Endothelial cell of umbilical vein (primary cell): ENCODE measurements around the gene NPDC1. TPM values are rescaled to one million over a fixed set of nuclear protein-coding genes. Genes with fewer than 3 reads are reported as not detected.

Source experiments
- BruUV-seq: library from RNA; stranded (reverse); fragments of 400-500 nt; replicated peaks from 2 replicates; lab custom pipeline; 2021; lab: Mats Ljungman, UMichigan
- CTCF ChIA-PET: fragments of 300-600, 350-600 bp; sonication (Branson Sonifier 250); formaldehyde crosslinking; loops from one replicate; lab custom pipeline; 2021; ENCODE audit warnings: antibody characterized with exemption, inconsistent platforms; lab: Charles Lee
- POLR2A ChIA-PET: fragments of 300-600, 350-600 bp; sonication (Branson Sonifier 250); formaldehyde crosslinking; loops from one replicate; lab custom pipeline; 2021; ENCODE audit warnings: antibody characterized with exemption, inconsistent platforms; lab: Charles Lee
- DNase-seq: peaks from one replicate; pipeline ENCODE4 v3.0.0-alpha.2; 2011; ENCODE audit warnings: low read depth, low spot score
- FAIRE-seq: peaks from 2 replicates; lab custom pipeline; 2011; peaks lifted over from hg19 to GRCh38; lab: Jason Lieb, UNC
- H2AFZ ChIP-seq: 2 replicates; pipeline ENCODE4 v1.6.0; 2012; ENCODE audit warnings: low read depth, low read length, control low read depth, inconsistent platforms
- H3K27ac ChIP-seq: 2 replicates; pipeline ENCODE4 v1.5.1; 2011; ENCODE audit warnings: low read depth, mild to moderate bottlenecking, control low read depth, low read length, moderate library complexity; ENCODE audit not compliant: insufficient read depth
- H3K27me3 ChIP-seq, 2 experiments: 2 replicates each; pipeline versions ENCODE4 v1.6.0 to v1.6.1; 2011; ENCODE audit warnings: low read length in 2 of 2, mixed read lengths in 1 of 2; ENCODE audit not compliant: control insufficient read depth in 2 of 2, insufficient read depth in 2 of 2
- H3K36me3 ChIP-seq, 2 experiments: 2 replicates in 1 of 2; 3 replicates in 1 of 2; pipeline ENCODE4 v1.5.1; 2011; ENCODE audit warnings: low read length in 2 of 2, mild to moderate bottlenecking in 1 of 2, moderate library complexity in 1 of 2; ENCODE audit not compliant: control insufficient read depth in 2 of 2, insufficient read depth in 2 of 2; ENCODE audit errors: extremely low read depth in 1 of 2
- H3K4me1 ChIP-seq: 3 replicates; pipeline ENCODE4 v1.5.1; 2011; ENCODE audit warnings: mild to moderate bottlenecking, low read length; ENCODE audit not compliant: control insufficient read depth, insufficient read depth; ENCODE audit errors: extremely low read depth
- H3K4me2 ChIP-seq: 2 replicates; pipeline ENCODE4 v1.6.1; 2011; ENCODE audit warnings: low read length, control low read depth, mixed read lengths; ENCODE audit not compliant: insufficient read depth
- H3K4me3 ChIP-seq, 3 experiments: fragments of 200-600 bp in 1 of 3; sonication (generic), shearing (Covaris generic) in 1 of 3; replicated peaks in 1 of 3; 2 replicates each; pipeline ENCODE4 v1.5.1; 2011 to 2016; ENCODE audit warnings: control low read depth in 3 of 3, low read length in 3 of 3, mild to moderate bottlenecking in 2 of 3, inconsistent platforms in 1 of 3, low read depth in 1 of 3, moderate library complexity in 1 of 3; ENCODE audit not compliant: insufficient read depth in 1 of 3
- H3K79me2 ChIP-seq: 2 replicates; pipeline ENCODE4 v1.6.0; 2012; ENCODE audit warnings: low read length, inconsistent platforms; ENCODE audit not compliant: control insufficient read depth, insufficient read depth
- H3K9ac ChIP-seq: replicated peaks from 2 replicates; pipeline ENCODE3; 2011; ENCODE audit warnings: low read length, control low read depth; ENCODE audit not compliant: insufficient read depth; ENCODE audit errors: extremely low read depth
- H3K9me1 ChIP-seq: replicated peaks from 3 replicates; pipeline ENCODE4 v1.6.0; 2011; ENCODE audit warnings: mild to moderate bottlenecking, low read length; ENCODE audit not compliant: control insufficient read depth, insufficient read depth; ENCODE audit errors: extremely low read depth
- H3K9me3 ChIP-seq: replicated peaks from 2 replicates; pipeline ENCODE4 v1.5.1; 2012; ENCODE audit warnings: low read length, inconsistent platforms; ENCODE audit not compliant: control insufficient read depth, insufficient read depth
- H4K20me1 ChIP-seq: replicated peaks from 2 replicates; pipeline ENCODE3; 2011; ENCODE audit warnings: mild to moderate bottlenecking, low read length; ENCODE audit not compliant: control insufficient read depth, insufficient read depth; ENCODE audit errors: extremely low read depth
- MAX ChIP-seq: IDR thresholded peaks from 2 replicates; pipeline ENCODE4 v1.6.1; 2011; ENCODE audit not compliant: insufficient read depth, insufficient read length
- MYC ChIP-seq: IDR thresholded peaks from one replicate; pipeline ENCODE4 v1.6.1; 2011; ENCODE audit warnings: mild to moderate bottlenecking, low read depth, low read length
- POLR2AphosphoS5 ChIP-seq: IDR thresholded peaks from 2 replicates; pipeline ENCODE4 v1.6.1; 2012; ENCODE audit warnings: low read depth, mild to moderate bottlenecking, control low read depth, low read length, moderate library complexity; ENCODE audit not compliant: insufficient read depth
- dilution Hi-C: fragments of 300-500 bp; cut with MboI; formaldehyde crosslinking; loops from one replicate; pipeline ENCODE4 v1.15.0; 2019; ENCODE audit warnings: low sequenced_read_pairs; ENCODE audit not compliant: extremely low pct_ligation_motif_present
- intact Hi-C: fragments of 100-400 bp; cut with micrococcal nuclease; formaldehyde crosslinking; loops from one replicate; pipeline ENCODE4 v1.10.0; 2022
- polyA plus RNA-seq, 4 experiments: library from polyadenylated mRNA; depleted of rRNA in 3 of 4; stranded (reverse) in 3 of 4; unstranded in 1 of 4; fragments of >200 nt; gene quantifications; 2 replicates each; pipeline versions ENCODE4 v1.2.1 to v1.2.3, GENCODE V29; 2011 to 2012; ENCODE audit warnings: missing spikeins in 1 of 4
- total RNA-seq: library from RNA; stranded (reverse); gene quantifications from 2 replicates; pipeline ENCODE4 v1.2.3, GENCODE V29; 2021
- TF ChIP-seq, protein P1 (sequence below), 2 donors: IDR thresholded peaks; 1 replicate in 1 of 2; 2 replicates in 1 of 2; pipeline ENCODE4 v1.5.1; 2011; ENCODE audit warnings: low read length in 2 of 2, mild to moderate bottlenecking in 2 of 2, moderate library complexity in 2 of 2, control low read depth in 1 of 2, inconsistent platforms in 1 of 2, low read depth in 1 of 2; ENCODE audit not compliant: insufficient read depth in 1 of 2; ENCODE audit errors: extremely low read depth in 1 of 2

Gene NPDC1
- total and polyA plus RNA-seq, 2 donors (not counting 3 experiments of a cell fraction or from before 2014, with no cell fraction given) = 115 to 181 TPM

- dilution Hi-C loops = no loop called here
Observed at GRCh38 chr9:137067860-137068538, 22.0 kb upstream of the NPDC1 start.

More at GRCh38 chr9:137067860-137068538, 22.0 kb upstream of the NPDC1 start:
- DNase-seq (peak; percentile 74), FAIRE-seq (peak; percentile 78)
- Histone ChIP-seq H3K9ac (no peak overlapping the region), H3K79me2 (peaks cover 9% of the 10 kb centered on the region), H3K4me3 (no peak overlapping the region), H3K9me1 (no peaks in the 10 kb centered on the region), H3K27ac (no peak overlapping the region), H3K4me2 (no peak overlapping the region), H3K36me3 (no peaks in the 10 kb centered on the region), H4K20me1 (no peaks in the 10 kb centered on the region), H3K9me3 (no peaks in the 10 kb centered on the region), H3K27me3 (no peaks in the 10 kb centered on the region), H2AFZ (no peak overlapping the region), H3K4me1 (peaks cover 11% of the 10 kb centered on the region)
- ChIA-PET POLR2A (interaction anchor here (0.7 kb wide), 1 partner anchor 341 kb away, joined by 7 read pairs; no protein-coding TSS in a partner anchor), CTCF (interaction anchor here (0.9 to 8.0 kb wide), 17 partner anchors 9 to 288 kb away, joined by 3 to 152 read pairs (median 6); partner anchors contain the start of genes MAN1B1, NPDC1, RNF224 and UAP1L1)
- TF ChIP-seq, protein P1, sequence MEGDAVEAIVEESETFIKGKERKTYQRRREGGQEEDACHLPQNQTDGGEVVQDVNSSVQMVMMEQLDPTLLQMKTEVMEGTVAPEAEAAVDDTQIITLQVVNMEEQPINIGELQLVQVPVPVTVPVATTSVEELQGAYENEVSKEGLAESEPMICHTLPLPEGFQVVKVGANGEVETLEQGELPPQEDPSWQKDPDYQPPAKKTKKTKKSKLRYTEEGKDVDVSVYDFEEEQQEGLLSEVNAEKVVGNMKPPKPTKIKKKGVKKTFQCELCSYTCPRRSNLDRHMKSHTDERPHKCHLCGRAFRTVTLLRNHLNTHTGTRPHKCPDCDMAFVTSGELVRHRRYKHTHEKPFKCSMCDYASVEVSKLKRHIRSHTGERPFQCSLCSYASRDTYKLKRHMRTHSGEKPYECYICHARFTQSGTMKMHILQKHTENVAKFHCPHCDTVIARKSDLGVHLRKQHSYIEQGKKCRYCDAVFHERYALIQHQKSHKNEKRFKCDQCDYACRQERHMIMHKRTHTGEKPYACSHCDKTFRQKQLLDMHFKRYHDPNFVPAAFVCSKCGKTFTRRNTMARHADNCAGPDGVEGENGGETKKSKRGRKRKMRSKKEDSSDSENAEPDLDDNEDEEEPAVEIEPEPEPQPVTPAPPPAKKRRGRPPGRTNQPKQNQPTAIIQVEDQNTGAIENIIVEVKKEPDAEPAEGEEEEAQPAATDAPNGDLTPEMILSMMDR (IDR thresholded peaks at IDR 0.05; ENCODE audit: extremely low read depth in 1 of 2, insufficient read depth in 1 of 2, low read depth in 1 of 2, low read length in 2 of 2) = peak; percentile 78 to 89
- TF ChIP-seq POLR2AphosphoS5 (no peak), MAX (no peak), MYC (no peak)
- intact Hi-C loops = loop anchor here (1.0 kb wide), 1 partner anchor 22 kb away; the partner anchor contains the start of gene NPDC1
- no TSS peak for BruUV-seq
